ENCODE measurements around the gene PMP22.

PMP22 gene

GRCh38 chr17:15261258-15261801, 3.8 kb downstream of the PMP22 start:
- H3K9ac ChIP-seq: peak overlapping the region; percentile 62 to 77 (median 71); a peak in 19 of 22 replicates
- H3K4me2 ChIP-seq: peak overlapping the region; percentile 75 to 97 (median 92)
- no peak for TF ChIP-seq Cebpa-rat (IDR thresholded peaks at IDR 0.05)
- peaks cover 31 to 51% (median 45%) of the 10 kb centered on the region in 10 experiments for H3K4me1 ChIP-seq
- peaks cover 0 to 16% (median 0%) of the 10 kb centered on the region in 11 experiments; a peak in 2 of 22 replicates for H3K36me3 ChIP-seq
- peaks cover 0 to 7% (median 0%) of the 10 kb centered on the region in 11 experiments; a peak in 2 of 22 replicates for H3K9me3 ChIP-seq (replicated peaks in 1 of 11)
- no peaks in the 10 kb centered on the region; a peak in 1 of 22 replicates for H4K20me1 ChIP-seq
- H3K27me3 ChIP-seq: peaks cover 26 to 54% (median 35%) of the 10 kb centered on the region in 11 experiments
- H3K27ac ChIP-seq: peak overlapping the region in 1 of 11 experiments; percentile 56; a peak in 2 of 22 replicates
- peak overlapping the region; percentile 56 to 73 (median 62) for H3K4me3 ChIP-seq

DNA sequence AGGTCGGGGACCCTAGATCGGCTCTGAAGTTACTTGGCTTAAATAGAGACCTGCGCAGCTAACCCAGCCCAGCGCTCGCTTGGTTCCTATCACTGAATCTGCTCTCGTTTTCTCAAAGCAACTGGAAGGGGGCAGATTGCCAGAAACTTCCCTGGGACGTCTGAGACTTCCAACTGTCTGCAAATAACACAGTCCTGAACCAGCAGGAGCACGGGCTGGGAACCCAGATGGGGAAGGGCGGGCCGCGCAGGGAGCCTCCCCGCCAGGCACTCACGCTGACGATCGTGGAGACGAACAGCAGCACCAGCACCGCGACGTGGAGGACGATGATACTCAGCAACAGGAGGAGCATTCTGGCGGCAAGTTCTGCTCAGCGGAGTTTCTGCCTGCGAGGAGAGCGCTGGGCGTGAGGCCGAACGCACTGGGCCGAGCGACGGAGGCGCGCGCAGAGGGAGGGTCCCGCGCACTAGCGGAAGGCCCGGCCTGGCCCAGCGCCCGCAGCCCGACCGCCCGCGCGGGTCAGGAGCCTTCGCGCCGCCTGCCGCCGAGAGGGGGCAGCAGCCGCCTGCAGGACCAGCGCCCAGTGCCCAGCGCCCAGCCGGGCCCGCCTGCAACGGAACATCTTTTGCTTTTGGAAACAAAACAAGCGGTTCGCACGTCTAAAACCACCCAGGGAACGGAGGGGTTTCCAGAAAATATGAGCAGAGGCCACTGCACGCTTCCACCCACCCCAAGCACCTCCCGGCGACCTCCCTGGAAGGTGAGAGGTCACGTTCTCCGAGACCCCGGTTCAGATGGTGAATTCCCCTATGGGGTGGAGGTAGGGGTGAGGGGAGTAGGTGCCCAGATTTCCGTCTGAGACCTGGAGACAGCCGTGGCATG, 4.5 kb downstream of the PMP22 start:
- peaks cover 26 to 54% (median 35%) of the 10 kb centered on the region in 11 experiments for H3K27me3 ChIP-seq
- H3K4me2 ChIP-seq: peak overlapping the region; percentile 75 to 97 (median 92)
- TF ChIP-seq Cebpa-rat (IDR thresholded peaks at IDR 0.05): no peak

DNA sequence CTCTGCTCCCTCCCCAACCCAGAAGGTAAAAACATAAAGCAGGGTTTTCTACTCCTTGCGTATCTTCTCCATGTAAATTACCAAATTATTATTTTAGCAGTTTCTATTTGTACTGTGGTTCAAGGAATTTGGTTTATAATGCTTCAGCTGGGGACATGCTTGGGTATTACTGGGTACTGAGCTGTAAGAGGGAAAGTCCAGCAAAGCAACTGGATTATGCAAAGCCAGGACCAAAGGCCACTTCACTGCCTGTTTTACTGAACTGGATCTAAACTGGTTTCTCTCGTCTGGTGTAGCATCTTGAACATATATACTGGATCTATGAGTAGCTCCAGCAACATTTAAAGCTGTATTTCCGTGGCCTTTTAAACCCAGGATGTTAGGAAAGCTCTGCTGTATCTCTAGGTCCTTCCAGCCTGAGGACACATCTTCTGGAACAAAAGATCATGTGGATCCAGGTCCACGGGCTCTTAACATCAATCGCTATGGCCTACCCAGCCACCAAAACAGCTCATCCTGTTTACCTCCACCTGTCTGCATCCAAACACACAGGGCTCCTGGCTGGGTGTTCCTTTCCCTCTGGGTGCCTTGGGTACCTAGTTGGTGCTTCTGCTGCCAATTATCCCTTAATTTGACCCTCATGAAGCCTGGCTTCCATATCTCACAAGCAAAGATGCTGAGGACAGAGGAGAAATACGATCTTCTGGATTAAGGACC, 7.2 kb downstream of the PMP22 start:
- no peaks in the 10 kb centered on the region; a peak in 1 of 22 replicates for H4K20me1 ChIP-seq
- peaks cover 32 to 77% (median 46%) of the 10 kb centered on the region in 10 experiments for H3K4me1 ChIP-seq
- no peak for TF ChIP-seq Cebpa-rat (IDR thresholded peaks at IDR 0.05)
- H3K36me3 ChIP-seq: peaks cover 0 to 50% (median 0%) of the 10 kb centered on the region in 11 experiments; a peak in 4 of 22 replicates
- peak overlapping the region in 1 of 11 experiments; percentile 64; a peak in 3 of 22 replicates for H3K9ac ChIP-seq
- H3K4me2 ChIP-seq: peak overlapping the region; percentile 53 to 97 (median 73)
- H3K27me3 ChIP-seq: peaks cover 21 to 40% (median 24%) of the 10 kb centered on the region in 11 experiments
- H3K27ac ChIP-seq: peak overlapping the region in 2 of 11 experiments; percentile 24 to 32; a peak in 2 of 22 replicates
- H3K4me3 ChIP-seq: peak overlapping the region in 3 of 10 experiments; percentile 22 to 62 (median 56); a peak in 4 of 20 replicates
- H3K9me3 ChIP-seq (replicated peaks in 1 of 11): peaks cover 0 to 10% (median 0%) of the 10 kb centered on the region in 11 experiments; a peak in 4 of 22 replicates

More for the DNA sequence above, 4.5 kb downstream of the PMP22 start:
- Histone ChIP-seq H3K4me1 (peaks cover 32 to 58% (median 46%) of the 10 kb centered on the region in 10 experiments), H3K36me3 (peaks cover 0 to 24% (median 0%) of the 10 kb centered on the region in 11 experiments; a peak in 2 of 22 replicates), H3K9me3 (replicated peaks in 1 of 11) (peaks cover 0 to 7% (median 0%) of the 10 kb centered on the region in 11 experiments; a peak in 3 of 22 replicates), H3K27ac (peak overlapping the region in 8 of 11 experiments; percentile 14 to 69 (median 42); a peak in 15 of 22 replicates), H4K20me1 (no peaks in the 10 kb centered on the region; a peak in 1 of 22 replicates), H3K4me3 (peak overlapping the region; percentile 56 to 73 (median 62)), H3K9ac (peak overlapping the region; percentile 62 to 77 (median 71))

- peak overlapping the region in 2 of 11 experiments; percentile 24 to 32; a peak in 1 of 22 replicates for H3K27ac ChIP-seq
- peaks cover 0 to 57% (median 0%) of the 10 kb centered on the region in 11 experiments; a peak in 4 of 22 replicates for H3K36me3 ChIP-seq
- H3K4me2 ChIP-seq: peak overlapping the region; percentile 53 to 97 (median 73)
- H3K9me3 ChIP-seq (replicated peaks in 1 of 11): peaks cover 0 to 8% (median 0%) of the 10 kb centered on the region in 11 experiments; a peak in 4 of 22 replicates
- H3K9ac ChIP-seq: peak overlapping the region in 2 of 11 experiments; percentile 1 to 64; a peak in 1 of 22 replicates
- no peaks in the 10 kb centered on the region; a peak in 1 of 22 replicates for H4K20me1 ChIP-seq
- H3K4me3 ChIP-seq: peak overlapping the region in 3 of 10 experiments; percentile 22 to 62 (median 56); a peak in 4 of 20 replicates
- TF ChIP-seq Cebpa-rat (IDR thresholded peaks at IDR 0.05): no peak
- peaks cover 14 to 34% (median 17%) of the 10 kb centered on the region in 11 experiments for H3K27me3 ChIP-seq
- peaks cover 32 to 83% (median 46%) of the 10 kb centered on the region in 10 experiments for H3K4me1 ChIP-seq
Observed at GRCh38 chr17:15257258-15257788, 7.8 kb downstream of the PMP22 start.

GRCh38 chr17:15256689-15257088, 8.4 kb downstream of the PMP22 start:
- no peak for TF ChIP-seq Cebpa-rat (IDR thresholded peaks at IDR 0.05)
- peak overlapping the region; percentile 53 to 97 (median 73) for H3K4me2 ChIP-seq
- H3K36me3 ChIP-seq: peaks cover 0 to 62% (median 0%) of the 10 kb centered on the region in 11 experiments; a peak in 4 of 22 replicates
- H3K27ac ChIP-seq: no peak overlapping the region
- H3K9ac ChIP-seq: peak overlapping the region in 2 of 11 experiments; percentile 1 to 42; a peak in 1 of 22 replicates
- H3K4me1 ChIP-seq: peaks cover 32 to 84% (median 46%) of the 10 kb centered on the region in 10 experiments
- H3K27me3 ChIP-seq: peaks cover 8 to 27% (median 11%) of the 10 kb centered on the region in 11 experiments
- H4K20me1 ChIP-seq: no peaks in the 10 kb centered on the region; a peak in 1 of 22 replicates
- H3K9me3 ChIP-seq (replicated peaks in 1 of 11): peaks cover 0 to 8% (median 0%) of the 10 kb centered on the region in 11 experiments; a peak in 2 of 22 replicates
- H3K4me3 ChIP-seq: peak overlapping the region in 2 of 10 experiments; percentile 56 to 62; a peak in 2 of 20 replicates

DNA sequence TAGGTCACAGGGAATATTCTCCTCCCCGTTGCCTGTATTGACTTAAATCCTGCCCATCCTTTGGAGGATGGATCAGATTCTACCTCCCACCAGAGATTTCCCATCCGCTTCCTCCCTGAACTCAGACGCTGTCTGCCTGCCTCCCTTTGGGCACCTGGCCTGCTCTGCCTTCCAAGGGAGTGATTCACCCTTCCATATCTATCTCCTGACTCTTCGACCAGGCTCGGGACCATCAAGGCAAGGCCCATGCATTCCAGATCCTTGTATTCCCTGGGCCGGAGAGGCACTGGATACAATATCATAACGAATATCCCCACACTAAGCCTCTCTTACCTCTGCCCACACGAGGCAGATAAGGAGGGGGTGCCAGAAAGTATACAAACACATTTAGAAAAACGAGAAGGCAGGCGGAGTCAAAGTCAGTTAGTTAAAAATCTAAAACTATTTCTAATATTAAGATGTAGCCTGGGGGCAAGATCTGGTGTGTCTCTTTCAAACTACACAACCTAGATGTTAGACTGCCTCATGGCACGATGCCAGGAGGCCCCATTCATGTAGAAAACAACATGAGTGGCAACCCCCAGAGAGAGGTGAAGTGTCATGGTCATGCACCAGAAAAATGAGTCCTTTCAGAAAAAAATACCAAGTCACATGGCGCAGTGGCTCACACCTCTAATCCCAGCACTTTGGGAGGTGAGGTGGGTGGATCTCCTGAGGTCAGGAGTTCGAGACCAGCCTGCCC, 9.2 kb downstream of the PMP22 start:
- no peaks in the 10 kb centered on the region for H4K20me1 ChIP-seq
- H3K27me3 ChIP-seq: peaks cover 0 to 19% (median 3%) of the 10 kb centered on the region in 11 experiments; a peak in 21 of 22 replicates
- H3K9ac ChIP-seq: no peak overlapping the region
- no peak for TF ChIP-seq Cebpa-rat (IDR thresholded peaks at IDR 0.05)
- peak overlapping the region in 1 of 10 experiments; percentile 56; a peak in 1 of 20 replicates for H3K4me3 ChIP-seq
- H3K36me3 ChIP-seq: peaks cover 0 to 65% (median 0%) of the 10 kb centered on the region in 11 experiments; a peak in 4 of 22 replicates
- H3K27ac ChIP-seq: no peak overlapping the region
- H3K4me1 ChIP-seq: peaks cover 25 to 84% (median 38%) of the 10 kb centered on the region in 10 experiments
- peak overlapping the region in 4 of 11 experiments; percentile 73 to 97 (median 94); a peak in 7 of 22 replicates for H3K4me2 ChIP-seq
- H3K9me3 ChIP-seq (replicated peaks in 1 of 11): peaks cover 0 to 8% (median 0%) of the 10 kb centered on the region in 11 experiments; a peak in 2 of 22 replicates

Measured in BLaER1 treated with 17β-estradiol and CSF1 and Interleukin-3, amounts not matched to agents 10 nM and 100 nM (cell line).